Measurements from ENCODE around the gene MYCBP. TPM values are rescaled to one million over a fixed set of nuclear protein-coding genes. Genes with fewer than 3 reads are reported as not detected.

MYCBP gene
- total and polyA plus RNA-seq, 2 of the 13 experiments (the other 11 are each of a cell fraction or from before 2014, with no cell fraction given) = 11.4 to 30.4 TPM

GRCh38 chr1:38826262-38826661, 46.9 kb downstream of the MYCBP start:
- POLR2A ChIA-PET = no interaction called here
- intact Hi-C loops (cut with micrococcal nuclease; ENCODE audit: unreplicated experiment) = no loop called here
- no peak for DNase-seq (ENCODE audit: low spot score)
- TF ChIP-seq MTF2 (CRISPR knock-in tag; IDR thresholded peaks at IDR 0.05; ENCODE audit: borderline replicate concordance) (no peak), ZNF510 (CRISPR knock-in tag; IDR thresholded peaks at IDR 0.05; ENCODE audit: low read depth) (no peak), MIER3 (CRISPR knock-in tag; IDR thresholded peaks at IDR 0.05; ENCODE audit: borderline replicate concordance) (no peak), NFE2 (CRISPR knock-in tag; IDR thresholded peaks at IDR 0.05) (no peak), PAF1 (CRISPR knock-in tag; IDR thresholded peaks at IDR 0.05) (no peak), HDAC6 (IDR thresholded peaks at IDR 0.05; ENCODE audit: low read depth, low read length) (no peak), ARID4A (CRISPR knock-in tag; IDR thresholded peaks at IDR 0.05; ENCODE audit: borderline replicate concordance) (no peak), KMT2A (CRISPR knock-in tag; IDR thresholded peaks at IDR 0.05) (no peak), SIN3A (IDR thresholded peaks at IDR 0.05; ENCODE audit: borderline replicate concordance, low read depth, low read length) (no peak), NFKB2 (CRISPR knock-in tag; IDR thresholded peaks at IDR 0.05; ENCODE audit: borderline replicate concordance) (no peak), PRDM15 (CRISPR knock-in tag; IDR thresholded peaks at IDR 0.05) (no peak), ZFP36L2 (CRISPR knock-in tag; IDR thresholded peaks at IDR 0.05) (no peak), ADNP (CRISPR knock-in tag; IDR thresholded peaks at IDR 0.05) (no peak), SKIL (CRISPR knock-in tag; IDR thresholded peaks at IDR 0.05; ENCODE audit: borderline replicate concordance) (no peak), ZNF3 (CRISPR knock-in tag; IDR thresholded peaks at IDR 0.05) (no peak), DMAP1 (CRISPR knock-in tag; IDR thresholded peaks at IDR 0.05) (no peak), RBAK (CRISPR knock-in tag; IDR thresholded peaks at IDR 0.05) (no peak), POLR2AphosphoS2 (IDR thresholded peaks at IDR 0.05; ENCODE audit: low read depth, low read length) (no peak)

More at GRCh38 chr1:38826262-38826661, 46.9 kb downstream of the MYCBP start:
- H3K9ac ChIP-seq (ENCODE audit: insufficient read depth, low read depth, low read length) = no peak overlapping the region
- H3K27me3 ChIP-seq (ENCODE audit: control insufficient read depth in 1 of 2, insufficient read depth in 2 of 2, low read length in 2 of 2) = peaks cover 3 to 46% of the 10 kb centered on the region in 2 experiments; a peak in 4 of 5 replicates
- 39% methylated on average over 3 of the region's 3 CpGs for WGBS (ENCODE audit: low lambda C conversion rate)
- H3K4me1 ChIP-seq (ENCODE audit: insufficient read depth, low read length) = no peaks in the 10 kb centered on the region
- H3K4me2 ChIP-seq (ENCODE audit: low read depth, low read length) = no peak overlapping the region
- H2AFZ ChIP-seq (ENCODE audit: low read length) = no peak overlapping the region
- no peak overlapping the region for H3K4me3 ChIP-seq (replicated peaks in 1 of 3; ENCODE audit: insufficient read depth in 1 of 3, low read depth in 2 of 3, low read length in 3 of 3)
- H3K36me3 ChIP-seq (replicated peaks in 1 of 2; ENCODE audit: control insufficient read depth in 1 of 2, insufficient read depth in 2 of 2, low read length in 2 of 2) = no peaks in the 10 kb centered on the region
- no peaks in the 10 kb centered on the region for H3K79me2 ChIP-seq (ENCODE audit: insufficient read depth, low read length)
- no peak for ATAC-seq
- no TSS peak for BruUV-seq (replicated peaks)
- in situ Hi-C loops (cut with HindIII; ENCODE audit: extremely low pct_ligation_motif_present, low pct_unique_long_range_greater_than_20kb) = no loop called here
- H3K9me3 ChIP-seq (ENCODE audit: low read length) = no peaks in the 10 kb centered on the region
- H3K27ac ChIP-seq (ENCODE audit: extremely low read length, insufficient read depth, low read length) = no peak overlapping the region
- CTCF ChIA-PET (ENCODE audit: low intra/inter-chr PET ratio, low total read pairs) = no interaction called here
- H4K20me1 ChIP-seq (ENCODE audit: insufficient read depth, low read length) = no peaks in the 10 kb centered on the region
- FAIRE-seq = no peak

Measured in HepG2 (cell line).